ENCODE measurements around the gene CSF3.

DNA sequence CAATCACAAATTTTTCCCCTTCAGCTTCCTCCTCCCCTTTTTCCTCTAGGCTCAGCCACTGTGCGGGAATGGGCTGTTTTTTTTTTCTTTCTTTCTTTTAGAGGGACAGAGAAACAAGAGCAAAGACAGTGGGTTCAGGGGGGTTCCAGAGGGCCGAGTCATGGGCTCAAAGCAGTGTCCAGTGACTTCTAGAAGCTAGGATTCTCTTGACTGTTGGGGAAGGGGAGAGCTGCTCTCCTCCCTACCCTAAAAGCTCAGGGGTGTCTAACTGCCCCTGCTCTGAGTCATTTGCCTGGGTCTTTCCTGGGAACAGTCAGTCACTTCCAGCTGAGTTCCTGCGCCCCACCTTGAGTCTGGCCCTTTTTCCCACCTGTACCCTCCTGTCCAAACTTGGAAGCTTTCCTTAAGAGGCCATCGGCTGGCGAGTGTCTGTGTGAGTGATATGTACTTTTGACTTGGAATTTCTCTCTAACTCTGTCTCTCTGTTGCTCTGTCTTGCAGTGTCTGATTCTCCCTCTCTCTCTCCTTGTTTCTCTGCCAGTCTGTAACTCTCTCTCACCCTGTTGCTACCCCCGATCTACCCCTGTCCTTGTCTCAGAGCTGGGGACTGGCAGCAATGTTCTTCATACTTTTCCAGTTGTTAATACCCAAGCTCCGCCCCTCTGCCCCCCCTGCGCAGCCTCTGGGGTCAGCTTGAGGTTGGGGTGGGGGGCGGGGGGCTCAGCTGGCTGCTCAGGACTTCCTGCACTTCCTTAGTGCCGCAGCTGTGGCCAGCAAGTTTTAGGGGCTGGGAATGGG, 49.9 kb downstream of the CSF3 start:
- no peak for TF ChIP-seq POLR2AphosphoS5 (IDR thresholded peaks at IDR 0.05; ENCODE audit: low read depth, low read length)
- TF ChIP-seq, protein P1, sequence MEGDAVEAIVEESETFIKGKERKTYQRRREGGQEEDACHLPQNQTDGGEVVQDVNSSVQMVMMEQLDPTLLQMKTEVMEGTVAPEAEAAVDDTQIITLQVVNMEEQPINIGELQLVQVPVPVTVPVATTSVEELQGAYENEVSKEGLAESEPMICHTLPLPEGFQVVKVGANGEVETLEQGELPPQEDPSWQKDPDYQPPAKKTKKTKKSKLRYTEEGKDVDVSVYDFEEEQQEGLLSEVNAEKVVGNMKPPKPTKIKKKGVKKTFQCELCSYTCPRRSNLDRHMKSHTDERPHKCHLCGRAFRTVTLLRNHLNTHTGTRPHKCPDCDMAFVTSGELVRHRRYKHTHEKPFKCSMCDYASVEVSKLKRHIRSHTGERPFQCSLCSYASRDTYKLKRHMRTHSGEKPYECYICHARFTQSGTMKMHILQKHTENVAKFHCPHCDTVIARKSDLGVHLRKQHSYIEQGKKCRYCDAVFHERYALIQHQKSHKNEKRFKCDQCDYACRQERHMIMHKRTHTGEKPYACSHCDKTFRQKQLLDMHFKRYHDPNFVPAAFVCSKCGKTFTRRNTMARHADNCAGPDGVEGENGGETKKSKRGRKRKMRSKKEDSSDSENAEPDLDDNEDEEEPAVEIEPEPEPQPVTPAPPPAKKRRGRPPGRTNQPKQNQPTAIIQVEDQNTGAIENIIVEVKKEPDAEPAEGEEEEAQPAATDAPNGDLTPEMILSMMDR (IDR thresholded peaks at IDR 0.05): no peak
- TF ChIP-seq, protein P2, sequence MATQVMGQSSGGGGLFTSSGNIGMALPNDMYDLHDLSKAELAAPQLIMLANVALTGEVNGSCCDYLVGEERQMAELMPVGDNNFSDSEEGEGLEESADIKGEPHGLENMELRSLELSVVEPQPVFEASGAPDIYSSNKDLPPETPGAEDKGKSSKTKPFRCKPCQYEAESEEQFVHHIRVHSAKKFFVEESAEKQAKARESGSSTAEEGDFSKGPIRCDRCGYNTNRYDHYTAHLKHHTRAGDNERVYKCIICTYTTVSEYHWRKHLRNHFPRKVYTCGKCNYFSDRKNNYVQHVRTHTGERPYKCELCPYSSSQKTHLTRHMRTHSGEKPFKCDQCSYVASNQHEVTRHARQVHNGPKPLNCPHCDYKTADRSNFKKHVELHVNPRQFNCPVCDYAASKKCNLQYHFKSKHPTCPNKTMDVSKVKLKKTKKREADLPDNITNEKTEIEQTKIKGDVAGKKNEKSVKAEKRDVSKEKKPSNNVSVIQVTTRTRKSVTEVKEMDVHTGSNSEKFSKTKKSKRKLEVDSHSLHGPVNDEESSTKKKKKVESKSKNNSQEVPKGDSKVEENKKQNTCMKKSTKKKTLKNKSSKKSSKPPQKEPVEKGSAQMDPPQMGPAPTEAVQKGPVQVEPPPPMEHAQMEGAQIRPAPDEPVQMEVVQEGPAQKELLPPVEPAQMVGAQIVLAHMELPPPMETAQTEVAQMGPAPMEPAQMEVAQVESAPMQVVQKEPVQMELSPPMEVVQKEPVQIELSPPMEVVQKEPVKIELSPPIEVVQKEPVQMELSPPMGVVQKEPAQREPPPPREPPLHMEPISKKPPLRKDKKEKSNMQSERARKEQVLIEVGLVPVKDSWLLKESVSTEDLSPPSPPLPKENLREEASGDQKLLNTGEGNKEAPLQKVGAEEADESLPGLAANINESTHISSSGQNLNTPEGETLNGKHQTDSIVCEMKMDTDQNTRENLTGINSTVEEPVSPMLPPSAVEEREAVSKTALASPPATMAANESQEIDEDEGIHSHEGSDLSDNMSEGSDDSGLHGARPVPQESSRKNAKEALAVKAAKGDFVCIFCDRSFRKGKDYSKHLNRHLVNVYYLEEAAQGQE (IDR thresholded peaks at IDR 0.05; ENCODE audit: insufficient read depth in 1 of 2, low read depth in 2 of 2, low read length in 1 of 2): no peak
